ENCODE results near the gene DCST1. TPM values are rescaled to one million over a fixed set of nuclear protein-coding genes. Genes with fewer than 3 reads are reported as not detected.

Gene DCST1
- total RNA-seq, 1 experiment from 2014 or later, result 0.17 TPM

DNA sequence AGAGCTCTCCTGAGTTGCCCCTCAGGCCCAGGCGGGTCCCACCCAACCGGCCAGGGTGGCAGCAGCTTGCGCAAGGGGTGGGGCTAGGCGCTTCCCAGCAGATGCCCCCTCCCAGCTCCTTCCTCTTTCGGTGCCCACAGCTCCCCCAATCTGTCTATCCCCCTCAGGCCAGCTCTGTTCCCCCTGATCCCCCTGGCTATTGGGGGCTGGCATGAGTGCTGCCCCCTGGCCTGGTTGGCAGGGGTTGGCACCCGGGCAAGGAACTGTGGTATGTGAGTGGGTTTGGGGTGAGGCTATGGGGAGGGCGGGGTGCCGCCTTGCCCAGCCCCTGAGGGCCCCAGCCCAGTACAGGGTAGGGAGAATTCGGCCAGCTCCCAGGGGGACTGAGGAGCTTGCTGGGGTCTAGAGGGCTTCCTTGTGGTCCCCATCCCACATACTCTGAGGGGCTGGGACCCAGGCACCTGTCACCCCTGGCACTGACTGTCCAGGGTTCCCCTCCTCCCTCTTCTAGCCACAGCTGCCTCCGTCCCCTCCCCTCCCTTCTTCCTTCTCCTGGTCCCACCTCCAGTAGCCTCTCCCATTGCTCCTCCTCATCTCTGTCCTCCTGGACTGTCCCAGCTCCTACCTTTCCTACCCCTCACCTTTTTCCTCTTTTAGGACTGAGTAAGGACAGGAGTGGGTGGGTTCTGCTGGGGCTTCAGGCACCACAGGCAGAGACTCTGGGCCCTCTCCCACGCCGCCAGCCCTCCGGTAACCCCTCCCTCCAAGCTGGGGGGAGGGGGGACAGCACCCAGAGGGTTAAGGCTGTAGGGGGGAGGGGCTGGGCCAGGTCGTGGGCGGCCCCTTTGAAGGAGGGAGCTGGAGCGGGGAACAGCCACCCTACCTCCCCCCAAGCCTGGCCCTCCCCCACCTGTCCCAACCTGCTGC is 25.3 kb upstream of the DCST1 start:
- TF ChIP-seq, protein P1, sequence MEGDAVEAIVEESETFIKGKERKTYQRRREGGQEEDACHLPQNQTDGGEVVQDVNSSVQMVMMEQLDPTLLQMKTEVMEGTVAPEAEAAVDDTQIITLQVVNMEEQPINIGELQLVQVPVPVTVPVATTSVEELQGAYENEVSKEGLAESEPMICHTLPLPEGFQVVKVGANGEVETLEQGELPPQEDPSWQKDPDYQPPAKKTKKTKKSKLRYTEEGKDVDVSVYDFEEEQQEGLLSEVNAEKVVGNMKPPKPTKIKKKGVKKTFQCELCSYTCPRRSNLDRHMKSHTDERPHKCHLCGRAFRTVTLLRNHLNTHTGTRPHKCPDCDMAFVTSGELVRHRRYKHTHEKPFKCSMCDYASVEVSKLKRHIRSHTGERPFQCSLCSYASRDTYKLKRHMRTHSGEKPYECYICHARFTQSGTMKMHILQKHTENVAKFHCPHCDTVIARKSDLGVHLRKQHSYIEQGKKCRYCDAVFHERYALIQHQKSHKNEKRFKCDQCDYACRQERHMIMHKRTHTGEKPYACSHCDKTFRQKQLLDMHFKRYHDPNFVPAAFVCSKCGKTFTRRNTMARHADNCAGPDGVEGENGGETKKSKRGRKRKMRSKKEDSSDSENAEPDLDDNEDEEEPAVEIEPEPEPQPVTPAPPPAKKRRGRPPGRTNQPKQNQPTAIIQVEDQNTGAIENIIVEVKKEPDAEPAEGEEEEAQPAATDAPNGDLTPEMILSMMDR (IDR thresholded peaks at IDR 0.05; ENCODE audit: unreplicated experiment), result no peak
- BruUV-seq (replicated peaks), result no TSS peak
- H3K9me3 Mint-ChIP-seq (ENCODE audit: low read depth, unreplicated experiment), result no peaks in the 10 kb centered on the region
- peaks cover 21% of the 10 kb centered on the region for H3K36me3 Mint-ChIP-seq (ENCODE audit: insufficient read depth, unreplicated experiment)
- DNase-seq, result no peak
- peaks cover 41% of the 10 kb centered on the region for H3K4me1 Mint-ChIP-seq (ENCODE audit: low read depth, unreplicated experiment)
- CTCF ChIA-PET, result interaction anchor here (2.6 kb wide), 1 partner anchor 9 kb away, joined by 11 read pairs; no protein-coding TSS in a partner anchor
- intact Hi-C loops (cut with micrococcal nuclease; ENCODE audit: unreplicated experiment), result loop anchor here (10.0 kb wide), 1 partner anchor 47 kb away; the partner anchor contains the start of gene ADAM15
- no peak overlapping the region for H3K4me3 Mint-ChIP-seq (ENCODE audit: low read depth, unreplicated experiment)
- no peak overlapping the region for H3K27ac Mint-ChIP-seq (ENCODE audit: unreplicated experiment)
- H3K27me3 Mint-ChIP-seq (ENCODE audit: unreplicated experiment), result no peaks in the 10 kb centered on the region

GRCh38 chr1:155009221-155009711 is 24.4 kb upstream of the DCST1 start:
- Mint-ChIP-seq H3K4me3 (ENCODE audit: low read depth, unreplicated experiment) (no peak overlapping the region), H3K9me3 (ENCODE audit: low read depth, unreplicated experiment) (no peaks in the 10 kb centered on the region), H3K27ac (ENCODE audit: unreplicated experiment) (no peak overlapping the region), H3K4me1 (ENCODE audit: low read depth, unreplicated experiment) (peaks cover 39% of the 10 kb centered on the region), H3K27me3 (ENCODE audit: unreplicated experiment) (no peaks in the 10 kb centered on the region), H3K36me3 (ENCODE audit: insufficient read depth, unreplicated experiment) (peaks cover 11% of the 10 kb centered on the region)
- intact Hi-C loops (cut with micrococcal nuclease; ENCODE audit: unreplicated experiment), result loop anchor here (10.0 kb wide), 1 partner anchor 46 kb away; the partner anchor contains the start of gene ADAM15
- DNase-seq, result no peak
- CTCF ChIA-PET, result no interaction called here
- TF ChIP-seq, protein P1 (IDR thresholded peaks at IDR 0.05; ENCODE audit: unreplicated experiment), result no peak
- no TSS peak for BruUV-seq (replicated peaks)

DNA sequence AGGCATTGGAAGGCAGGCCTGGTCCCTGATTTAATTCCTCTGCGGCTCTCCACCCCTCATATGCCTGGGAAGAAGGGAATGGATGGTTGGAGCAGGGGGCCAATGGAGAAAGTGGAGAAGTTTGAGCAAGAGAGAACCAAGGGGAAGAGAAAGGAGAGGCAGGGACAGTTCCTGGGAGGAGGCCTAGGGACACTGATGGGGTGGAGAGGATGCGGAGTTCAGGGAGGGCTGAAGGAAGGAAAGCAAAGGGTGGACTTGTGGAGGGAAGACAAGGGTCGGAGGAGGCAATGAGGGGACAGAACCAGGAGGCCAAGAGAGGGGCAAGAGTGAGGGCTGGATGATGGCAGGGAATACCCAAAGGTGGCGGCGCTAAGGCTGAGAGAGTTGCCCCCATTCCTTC is 23.9 kb upstream of the DCST1 start:
- CTCF ChIA-PET, result interaction anchor here (0.7 to 0.8 kb wide), 2 partner anchors 9 kb away, joined by 3 read pairs; no protein-coding TSS in a partner anchor
- Mint-ChIP-seq H3K4me3 (ENCODE audit: low read depth, unreplicated experiment) (no peak overlapping the region), H3K27me3 (ENCODE audit: unreplicated experiment) (no peaks in the 10 kb centered on the region), H3K27ac (ENCODE audit: unreplicated experiment) (no peak overlapping the region), H3K9me3 (ENCODE audit: low read depth, unreplicated experiment) (no peaks in the 10 kb centered on the region), H3K4me1 (ENCODE audit: low read depth, unreplicated experiment) (peaks cover 35% of the 10 kb centered on the region), H3K36me3 (ENCODE audit: insufficient read depth, unreplicated experiment) (peaks cover 6% of the 10 kb centered on the region)
- no peak for DNase-seq
- intact Hi-C loops (cut with micrococcal nuclease; ENCODE audit: unreplicated experiment), result loop anchor here (10.0 kb wide), 1 partner anchor 45 kb away; the partner anchor contains the start of gene ADAM15
- TF ChIP-seq, protein P1 (IDR thresholded peaks at IDR 0.05; ENCODE audit: unreplicated experiment), result no peak
- BruUV-seq (replicated peaks), result no TSS peak

DNA sequence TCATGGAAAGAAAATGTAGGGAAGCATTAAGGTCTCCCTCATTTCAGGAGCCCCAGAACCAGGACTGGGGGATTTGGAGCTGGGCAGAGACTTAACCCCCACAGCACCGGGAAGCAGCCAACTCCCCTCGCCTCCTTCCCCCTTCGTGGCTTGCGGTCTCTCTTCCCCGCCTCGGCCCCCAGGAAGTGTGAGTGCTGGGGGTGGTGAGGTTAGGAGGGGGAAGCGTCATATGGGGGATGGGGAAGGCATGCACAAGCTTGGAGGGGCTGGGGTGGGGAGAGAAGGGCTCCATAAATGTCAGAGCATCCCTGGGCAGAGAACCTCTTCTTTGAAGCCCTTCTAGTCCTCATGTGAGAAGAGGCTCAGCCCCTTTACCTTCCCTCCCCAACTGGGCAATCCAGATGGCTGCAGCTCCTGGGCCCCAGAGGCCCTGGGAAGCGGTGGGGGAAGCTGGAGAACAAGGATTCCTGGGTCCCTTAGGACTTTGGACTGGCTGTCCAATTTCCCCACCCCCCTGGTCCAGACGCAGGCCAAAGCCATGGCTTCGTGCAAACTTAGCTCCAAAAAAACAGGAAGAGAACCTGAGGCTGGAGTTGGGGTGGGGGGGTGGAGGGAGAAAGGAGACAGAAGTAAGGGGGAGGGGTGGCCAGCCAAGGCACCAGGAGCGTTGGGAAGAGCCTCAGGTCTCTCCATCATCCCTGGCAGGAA is 23.3 kb upstream of the DCST1 start:
- CTCF ChIA-PET, result interaction anchor here (0.7 to 0.8 kb wide), 2 partner anchors 9 kb away, joined by 3 read pairs; no protein-coding TSS in a partner anchor
- no peak overlapping the region for H3K27ac Mint-ChIP-seq (ENCODE audit: unreplicated experiment)
- no peak overlapping the region for H3K4me3 Mint-ChIP-seq (ENCODE audit: low read depth, unreplicated experiment)
- BruUV-seq (replicated peaks), result no TSS peak
- H3K27me3 Mint-ChIP-seq (ENCODE audit: unreplicated experiment), result no peaks in the 10 kb centered on the region
- peaks cover 11% of the 10 kb centered on the region for H3K36me3 Mint-ChIP-seq (ENCODE audit: insufficient read depth, unreplicated experiment)
- peaks cover 31% of the 10 kb centered on the region for H3K4me1 Mint-ChIP-seq (ENCODE audit: low read depth, unreplicated experiment)
- intact Hi-C loops (cut with micrococcal nuclease; ENCODE audit: unreplicated experiment), result no loop called here
- no peak for DNase-seq
- TF ChIP-seq, protein P1 (IDR thresholded peaks at IDR 0.05; ENCODE audit: unreplicated experiment), result no peak
- H3K9me3 Mint-ChIP-seq (ENCODE audit: low read depth, unreplicated experiment), result no peaks in the 10 kb centered on the region
